CD4-positive, alpha-beta memory T cell (primary cell): Measurements from ENCODE around the gene SSBP2. TPM values are rescaled to one million over a fixed set of nuclear protein-coding genes. Genes with fewer than 3 reads are reported as not detected.

Experiments used
- CTCF ChIA-PET: fragments of 350-600 bp; sonication (Branson Sonifier 250); formaldehyde crosslinking; loops from one replicate; lab custom pipeline; 2021; ENCODE audit warnings: inconsistent platforms; ENCODE audit not compliant: partially characterized antibody; lab: Charles Lee
- POLR2A ChIA-PET: fragments of 350-600 bp; sonication (Branson Sonifier 250); formaldehyde crosslinking; loops from one replicate; lab custom pipeline; 2021; ENCODE audit not compliant: partially characterized antibody; lab: Charles Lee
- DNase-seq, 5 donors: peaks; one replicate each; pipeline versions ENCODE4 v3.0.0 to v3.0.0-alpha.2; 2020 to 2022; ENCODE audit warnings: mixed read lengths in 1 of 5
- H3K27ac ChIP-seq: one replicate; pipeline ENCODE4 v1.7.0; 2013; ENCODE audit warnings: low read depth, low read length
- H3K27me3 ChIP-seq: 2 replicates; pipeline ENCODE4 v1.7.0; 2013; ENCODE audit warnings: mild to moderate bottlenecking, low read length, moderate library complexity; ENCODE audit not compliant: insufficient read depth
- H3K36me3 ChIP-seq: 2 replicates; pipeline ENCODE4 v1.7.0; 2013; ENCODE audit warnings: mild to moderate bottlenecking, low read length, moderate library complexity; ENCODE audit not compliant: insufficient read depth
- H3K4me1 ChIP-seq: 2 replicates; pipeline ENCODE4 v1.7.0; 2013; ENCODE audit warnings: mild to moderate bottlenecking, low read length, moderate library complexity; ENCODE audit not compliant: insufficient read depth
- H3K4me3 ChIP-seq, 2 donors: one replicate each; pipeline ENCODE4 v1.7.0; 2013; ENCODE audit warnings: low read length in 2 of 2, mild to moderate bottlenecking in 1 of 2
- H3K9me3 ChIP-seq, 2 donors: one replicate each; pipeline ENCODE4 v1.7.0; 2013; ENCODE audit warnings: low read length in 2 of 2, control low read depth in 1 of 2; ENCODE audit not compliant: control insufficient read depth in 1 of 2
- H3K27ac Mint-ChIP-seq, 7 donors: one replicate each; pipeline ENCODE4 v1.8.0; 2020 to 2021; ENCODE audit warnings: mixed read lengths in 7 of 7, mild to moderate bottlenecking in 6 of 7, inconsistent platforms in 3 of 7, moderate library complexity in 3 of 7
- H3K27me3 Mint-ChIP-seq, 2 donors: one replicate each; pipeline ENCODE4 v1.8.0; 2020 to 2021; ENCODE audit warnings: mixed read lengths in 2 of 2
- H3K36me3 Mint-ChIP-seq, 2 donors: one replicate each; pipeline ENCODE4 v1.8.0; 2020 to 2021; ENCODE audit warnings: mixed read lengths in 2 of 2, inconsistent platforms in 1 of 2, mild to moderate bottlenecking in 1 of 2
- H3K4me1 Mint-ChIP-seq, 4 donors: one replicate each; pipeline ENCODE4 v1.8.0; 2020 to 2021; ENCODE audit warnings: mixed read lengths in 4 of 4, mild to moderate bottlenecking in 1 of 4
- H3K4me3 Mint-ChIP-seq, 8 donors: one replicate each; pipeline ENCODE4 v1.8.0; 2020 to 2021; ENCODE audit warnings: mixed read lengths in 8 of 8, mild to moderate bottlenecking in 7 of 8, moderate library complexity in 6 of 8, inconsistent platforms in 3 of 8
- H3K9me3 Mint-ChIP-seq, 8 donors: one replicate each; pipeline ENCODE4 v1.8.0; 2020 to 2021; ENCODE audit warnings: mixed read lengths in 8 of 8, mild to moderate bottlenecking in 5 of 8, inconsistent platforms in 3 of 8, moderate library complexity in 1 of 8
- intact Hi-C: fragments of 100-400 bp; cut with micrococcal nuclease; formaldehyde crosslinking; loops from one replicate; pipeline ENCODE4 v1.15.1; 2023
- polyA plus RNA-seq, 2 donors: library from polyadenylated mRNA; unstranded; fragments of 300-500 nt; fragmentation: Illumina TruSeq; gene quantifications; one replicate each; pipeline ENCODE4 v1.2.3, GENCODE V29; 2021
- total RNA-seq, 2 experiments: library from RNA; stranded (reverse); gene quantifications; one replicate each; pipeline ENCODE4 v1.2.3, GENCODE V29; 2021

The SSBP2 gene
- total and polyA plus RNA-seq, 4 experiments from 2014 or later, result 46.4 to 91.7 (median 58.9) TPM

GRCh38 chr5:81370912-81371311 is 380.0 kb downstream of the SSBP2 start:
- Mint-ChIP-seq H3K27me3 (peaks cover 6 to 9% of the 10 kb centered on the region in 2 donors), H3K4me1 (no peaks in the 10 kb centered on the region), H3K9me3 (no peaks in the 10 kb centered on the region), H3K27ac (no peak overlapping the region), H3K4me3 (no peak overlapping the region), H3K36me3 (no peaks in the 10 kb centered on the region)
- CTCF ChIA-PET, result no interaction called here
- Histone ChIP-seq H3K4me3 (no peak overlapping the region), H3K27ac (no peak overlapping the region), H3K4me1 (no peaks in the 10 kb centered on the region), H3K9me3 (no peaks in the 10 kb centered on the region), H3K27me3 (no peaks in the 10 kb centered on the region), H3K36me3 (no peaks in the 10 kb centered on the region)
- POLR2A ChIA-PET, result no interaction called here
- intact Hi-C loops, result no loop called here
- no peak for DNase-seq

DNA sequence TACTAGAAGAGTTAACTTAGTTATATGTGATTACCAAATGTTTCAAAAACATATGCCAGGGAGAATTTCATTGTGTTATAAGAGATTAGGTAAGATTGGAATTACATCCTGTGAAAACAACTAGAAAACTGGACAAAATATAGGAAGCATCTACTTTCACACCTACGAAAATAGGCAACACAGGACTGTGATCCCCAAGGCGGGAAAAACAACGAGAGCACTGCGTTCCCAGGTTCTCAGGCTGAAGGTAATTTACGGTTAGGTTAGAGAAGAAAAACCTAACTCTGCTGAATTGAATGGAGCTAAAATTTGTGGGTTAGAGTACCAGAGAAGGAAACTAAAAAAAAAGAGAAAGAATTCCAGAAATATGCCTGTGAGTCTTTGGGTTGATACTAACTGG is 385.4 kb downstream of the SSBP2 start:
- intact Hi-C loops, result no loop called here
- Mint-ChIP-seq H3K9me3 (no peaks in the 10 kb centered on the region), H3K4me3 (no peak overlapping the region), H3K36me3 (no peaks in the 10 kb centered on the region), H3K27ac (no peak overlapping the region), H3K27me3 (peaks cover under 1 to 2% of the 10 kb centered on the region in 2 donors), H3K4me1 (no peaks in the 10 kb centered on the region)
- no peaks in the 10 kb centered on the region for H3K9me3 ChIP-seq
- CTCF ChIA-PET, result no interaction called here
- POLR2A ChIA-PET, result no interaction called here
- no peaks in the 10 kb centered on the region for H3K4me1 ChIP-seq
- no peak overlapping the region for H3K4me3 ChIP-seq
- H3K27me3 ChIP-seq, result no peaks in the 10 kb centered on the region
- no peak overlapping the region for H3K27ac ChIP-seq
- no peaks in the 10 kb centered on the region for H3K36me3 ChIP-seq
- no peak for DNase-seq

DNA sequence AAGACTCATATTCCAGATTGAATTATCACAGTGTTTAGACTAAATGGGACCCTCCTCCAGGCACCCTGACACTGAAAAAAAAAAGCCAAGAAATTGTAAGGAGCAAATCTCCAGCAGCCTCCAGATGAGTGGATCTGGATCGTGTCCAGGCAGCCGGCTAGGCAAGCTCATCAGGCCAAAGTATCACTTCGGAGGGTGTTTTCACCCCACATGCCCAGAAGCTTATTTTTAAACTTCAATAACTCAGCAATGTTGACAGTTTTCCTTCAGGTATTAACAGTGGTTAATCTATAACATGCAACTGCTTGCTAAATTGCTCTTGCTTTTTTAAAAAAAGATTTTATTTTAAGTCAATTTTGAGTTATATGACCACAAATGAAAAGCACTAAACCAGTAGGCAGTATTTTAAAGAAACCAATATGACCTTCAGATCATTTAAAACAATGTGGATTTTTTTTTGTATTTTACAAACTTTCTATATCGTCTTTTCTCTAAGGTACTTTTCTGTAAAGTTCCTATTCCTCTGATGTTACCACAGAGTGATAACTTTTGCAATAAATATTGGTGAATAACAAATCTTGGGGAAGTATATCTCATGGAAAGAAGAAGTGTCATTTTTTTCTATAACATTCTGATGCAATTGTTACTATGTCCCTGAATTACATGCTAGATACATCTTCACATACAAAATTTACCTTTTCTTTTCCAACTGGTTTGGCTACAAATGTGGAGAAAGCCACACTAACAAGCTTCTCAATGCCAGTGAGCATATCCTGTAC is 387.6 kb downstream of the SSBP2 start:
- H3K36me3 ChIP-seq, result no peaks in the 10 kb centered on the region
- H3K4me1 ChIP-seq, result no peaks in the 10 kb centered on the region
- intact Hi-C loops, result no loop called here
- peaks cover 3 to 6% of the 10 kb centered on the region in 2 donors for H3K27me3 Mint-ChIP-seq
- peaks cover 0 to 2% (median 0%) of the 10 kb centered on the region in 8 donors for H3K9me3 Mint-ChIP-seq
- H3K9me3 ChIP-seq, result no peaks in the 10 kb centered on the region
- peaks cover 0 to 4% (median 0%) of the 10 kb centered on the region in 4 donors for H3K4me1 Mint-ChIP-seq
- POLR2A ChIA-PET, result no interaction called here
- H3K27me3 ChIP-seq, result no peaks in the 10 kb centered on the region
- no peaks in the 10 kb centered on the region for H3K36me3 Mint-ChIP-seq
- H3K4me3 ChIP-seq, result no peak overlapping the region
- H3K4me3 Mint-ChIP-seq, result no peak overlapping the region
- no peak overlapping the region for H3K27ac Mint-ChIP-seq
- H3K27ac ChIP-seq, result no peak overlapping the region
- CTCF ChIA-PET, result no interaction called here
- no peak for DNase-seq

Other genes with a start within 250 kb of the SSBP2 start
- 1 to 10 TPM; 7.5 to 7.9 TPM for gene ATG10, start 220.9 kb upstream of the SSBP2 start, total RNA-seq
- gene ATG10, start 220.9 kb upstream of the SSBP2 start, polyA plus RNA-seq, result 10 to 100 TPM in 1 of 2 donors, 1 to 10 TPM in 1; 7.3 to 10.5 TPM